Left lung (tissue), 10 donors: ENCODE measurements around the gene EIF4G3. TPM values are rescaled to one million over a fixed set of nuclear protein-coding genes. Genes with fewer than 3 reads are reported as not detected.

Source experiments
- ATAC-seq: fragments of 200-7000 bp; cut with Tn5 transposase; one replicate; pipeline ENCODE4 v1.9.1; 2020; ENCODE audit warnings: moderate library complexity
- DNase-seq, 4 donors: peaks; one replicate each; pipeline ENCODE4 v3.0.0-alpha.2; 2013 to 2020
- H3K27ac ChIP-seq, 2 donors: fragments of 200-600 bp; sonication (generic) in 1 of 2; one replicate each; pipeline versions ENCODE4 v1.5.0 to v1.8.0; 2020 to 2021
- H3K27me3 ChIP-seq, 2 donors: fragments of 200-600 bp; sonication (generic) in 1 of 2; one replicate each; pipeline versions ENCODE4 v1.5.0 to v1.8.0; 2020 to 2021
- H3K36me3 ChIP-seq, 2 donors: fragments of 200-600 bp; sonication (generic) in 1 of 2; one replicate each; pipeline versions ENCODE4 v1.5.0 to v1.8.0; 2020 to 2021
- H3K4me1 ChIP-seq, 2 donors: fragments of 200-600 bp; one replicate each; pipeline ENCODE4 v1.8.0; 2021
- H3K4me3 ChIP-seq, 2 donors: fragments of 200-600 bp; sonication (generic) in 1 of 2; one replicate each; pipeline versions ENCODE4 v1.5.0 to v1.8.0; 2020 to 2021; ENCODE audit warnings: mild to moderate bottlenecking in 1 of 2
- H3K9me3 ChIP-seq, 2 donors: fragments of 200-600 bp; sonication (generic) in 1 of 2; one replicate each; pipeline versions ENCODE4 v1.5.0 to v1.8.0; 2020 to 2021
- CTCF ChIP-seq, 2 donors: fragments of 200-600 bp; sonication (generic) in 1 of 2; IDR thresholded peaks; one replicate each; pipeline versions ENCODE4 v1.5.0 to v1.8.0; 2021; ENCODE audit warnings: antibody characterized with exemption in 2 of 2
- intact Hi-C, 2 donors: fragments of 100-400 bp; cut with DNase I; formaldehyde crosslinking; loops; one replicate each; pipeline versions ENCODE4 v1.11.2 to v1.14.2; 2022
- polyA plus RNA-seq, 6 donors: library from polyadenylated mRNA; unstranded; fragments of 120-200 nt; gene quantifications; one replicate each; pipeline ENCODE4 v1.2.1, GENCODE V29; 2013; ENCODE audit not compliant: insufficient read length in 6 of 6
- total RNA-seq, 2 donors: library from RNA; stranded (reverse); fragmentation: NEBNext Ultra II Directional; extraction: Animal tissue kit (Norgen Biotek cat#: 25700); gene quantifications; one replicate each; pipeline ENCODE4 v1.2.1, GENCODE V29; 2021
- donor health status: DM: no; HTN: yes; CAD: no.
- donor health status: DM: no; HTN: no; CAD: no.

Gene EIF4G3
- total and polyA plus RNA-seq, 8 donors: 54.6 to 67.9 (median 61.7) TPM

DNA sequence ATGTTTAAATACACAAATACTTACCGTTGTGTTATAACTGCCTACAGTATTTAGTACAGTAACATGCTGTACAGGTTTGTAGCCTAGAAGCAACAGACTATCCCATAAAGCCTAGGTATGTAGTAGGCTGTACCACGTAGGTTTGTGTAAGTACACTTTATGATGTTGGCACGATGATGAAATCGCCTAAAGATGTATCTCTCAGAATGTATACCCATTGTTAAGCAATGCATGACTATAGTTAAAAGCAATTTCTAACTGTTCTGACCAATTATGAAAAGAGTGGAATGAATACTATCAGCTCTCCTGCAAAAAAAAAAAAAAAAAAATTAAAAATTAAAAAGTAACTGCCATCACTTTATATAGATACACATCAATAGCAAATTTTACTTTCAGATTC is 401.0 kb downstream of the EIF4G3 start:
- no peaks in the 10 kb centered on the region for H3K9me3 ChIP-seq
- TF ChIP-seq CTCF (IDR thresholded peaks at IDR 0.05): no peak
- no peak overlapping the region for H3K4me3 ChIP-seq
- no peak overlapping the region for H3K27ac ChIP-seq
- no peaks in the 10 kb centered on the region for H3K27me3 ChIP-seq
- DNase-seq (no peak), ATAC-seq (no peak)
- peaks cover 0 to 78% of the 10 kb centered on the region in 2 donors for H3K36me3 ChIP-seq
- peaks cover 0 to 24% of the 10 kb centered on the region in 2 donors for H3K4me1 ChIP-seq
- intact Hi-C loops: no loop called here

DNA sequence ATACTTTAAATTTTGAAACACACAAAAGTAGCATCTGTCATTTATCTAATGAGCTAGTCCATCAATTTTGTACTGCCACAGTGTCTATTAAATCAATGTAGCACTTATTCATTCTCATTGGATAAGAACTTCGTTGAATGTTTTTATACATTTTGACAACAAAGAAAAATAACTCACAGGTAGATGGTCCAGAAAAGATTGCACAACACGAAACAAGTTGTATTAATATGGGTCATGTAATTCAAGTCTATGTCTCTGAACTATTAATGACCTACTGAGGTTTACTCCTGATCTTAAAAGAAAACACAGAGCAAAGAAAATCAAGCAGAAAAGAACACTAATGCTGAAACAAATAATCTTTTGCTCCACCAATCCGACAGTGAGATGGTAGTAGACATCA is 404.9 kb downstream of the EIF4G3 start:
- H3K36me3 ChIP-seq: peaks cover 0 to 93% of the 10 kb centered on the region in 2 donors
- ATAC-seq (no peak), DNase-seq (no peak)
- intact Hi-C loops: no loop called here
- no peak for TF ChIP-seq CTCF (IDR thresholded peaks at IDR 0.05)
- no peaks in the 10 kb centered on the region for H3K9me3 ChIP-seq
- H3K27me3 ChIP-seq: no peaks in the 10 kb centered on the region
- H3K27ac ChIP-seq: no peak overlapping the region
- peaks cover 0 to 4% of the 10 kb centered on the region in 2 donors for H3K4me1 ChIP-seq
- H3K4me3 ChIP-seq: no peak overlapping the region

GRCh38 chr1:20770314-20771087 is 406.2 kb downstream of the EIF4G3 start:
- Histone ChIP-seq H3K4me3 (no peak overlapping the region), H3K9me3 (no peaks in the 10 kb centered on the region), H3K27ac (no peak overlapping the region), H3K27me3 (no peaks in the 10 kb centered on the region), H3K36me3 (peaks cover 0 to 99% of the 10 kb centered on the region in 2 donors), H3K4me1 (no peaks in the 10 kb centered on the region)
- ATAC-seq: no peak
- intact Hi-C loops: no loop called here
- TF ChIP-seq CTCF (IDR thresholded peaks at IDR 0.05): no peak
- no peak for DNase-seq

- intact Hi-C loops: no loop called here
- H3K4me3 ChIP-seq: no peak overlapping the region
- H3K9me3 ChIP-seq: no peaks in the 10 kb centered on the region
- TF ChIP-seq CTCF (IDR thresholded peaks at IDR 0.05): no peak
- no peak for DNase-seq
- H3K4me1 ChIP-seq: no peaks in the 10 kb centered on the region
- H3K36me3 ChIP-seq: peaks cover 0 to 99% of the 10 kb centered on the region in 2 donors
- H3K27me3 ChIP-seq: no peaks in the 10 kb centered on the region
- ATAC-seq: peak; percentile 73
- H3K27ac ChIP-seq: no peak overlapping the region
These were observed 409.4 kb downstream of the EIF4G3 start for GRCh38 chr1:20767271-20767670.

DNA sequence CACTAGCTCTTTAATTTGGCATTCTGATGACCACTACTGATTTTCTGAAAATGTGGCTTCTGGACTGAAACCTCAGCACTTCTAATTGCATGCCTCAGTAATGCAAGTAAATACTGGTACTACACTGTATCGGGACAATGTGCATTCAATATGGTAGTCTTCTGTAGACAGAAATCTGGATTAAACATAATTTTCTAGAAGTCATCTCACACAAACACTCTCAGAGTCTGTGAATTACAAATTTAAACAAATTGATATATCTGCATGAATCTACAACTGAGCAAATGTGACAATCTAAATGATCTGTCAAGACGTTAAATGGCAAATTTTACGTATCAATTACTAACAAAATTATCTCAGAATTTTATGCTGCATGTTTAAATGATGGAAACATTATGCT is 413.3 kb downstream of the EIF4G3 start:
- Histone ChIP-seq H3K4me3 (no peak overlapping the region), H3K27me3 (no peaks in the 10 kb centered on the region), H3K27ac (no peak overlapping the region), H3K36me3 (peaks cover 0 to 100% of the 10 kb centered on the region in 2 donors), H3K4me1 (no peaks in the 10 kb centered on the region), H3K9me3 (no peaks in the 10 kb centered on the region)
- TF ChIP-seq CTCF (IDR thresholded peaks at IDR 0.05): no peak
- DNase-seq: no peak
- intact Hi-C loops: no loop called here
- ATAC-seq: no peak
